Heart left ventricle (tissue), 16 donors: ENCODE measurements around the gene CDK19. TPM values are rescaled to one million over a fixed set of nuclear protein-coding genes. Genes with fewer than 3 reads are reported as not detected.

Experiments
- ATAC-seq, 4 donors: fragments of 200-7000 bp; cut with Tn5 transposase; one replicate each; pipeline ENCODE4 v1.9.1; 2020 to 2022; ENCODE audit warnings: moderate library complexity in 4 of 4, mild to moderate bottlenecking in 3 of 4, moderate number of reproducible peaks in 1 of 4
- DNase-seq, 5 donors: peaks; one replicate each; pipeline ENCODE4 v3.0.0-alpha.2; 2020
- H3K27ac ChIP-seq, 12 donors: fragments of 200-600 bp; sonication (generic) in 4 of 12; one replicate each; pipeline versions ENCODE4 v1.5.0 to v1.8.0; 2016 to 2022; ENCODE audit warnings: mild to moderate bottlenecking in 2 of 12
- H3K27me3 ChIP-seq, 9 donors: fragments of 200-600 bp; sonication (generic) in 2 of 9; one replicate each; pipeline versions ENCODE4 v1.5.1 to v1.8.0; 2016 to 2022; ENCODE audit warnings: mild to moderate bottlenecking in 3 of 9
- H3K36me3 ChIP-seq, 9 donors: fragments of 200-600 bp; sonication (generic) in 2 of 9; one replicate each; pipeline versions ENCODE4 v1.5.0 to v1.8.0; 2018 to 2022; ENCODE audit warnings: mild to moderate bottlenecking in 2 of 9
- H3K4me1 ChIP-seq, 12 donors: fragments of 200-600 bp; sonication (generic) in 4 of 12; one replicate each; pipeline versions ENCODE4 v1.5.0 to v1.8.0; 2016 to 2022; ENCODE audit warnings: mild to moderate bottlenecking in 3 of 12
- H3K4me3 ChIP-seq, 12 donors: fragments of 200-600 bp; sonication (generic) in 4 of 12; one replicate each; pipeline versions ENCODE4 v1.5.0 to v1.8.0; 2017 to 2022; ENCODE audit warnings: mild to moderate bottlenecking in 9 of 12, moderate library complexity in 4 of 12
- H3K9me3 ChIP-seq, 12 donors: fragments of 200-600 bp; sonication (generic) in 4 of 12; one replicate each; pipeline versions ENCODE4 v1.5.0 to v1.8.0; 2016 to 2022; ENCODE audit warnings: mild to moderate bottlenecking in 1 of 12
- POLR2A ChIP-seq, 2 donors: fragments of 450-650 bp; IDR thresholded peaks; one replicate each; pipeline ENCODE4 v1.6.1; 2017; ENCODE audit warnings: antibody characterized with exemption in 2 of 2, mild to moderate bottlenecking in 2 of 2, moderate library complexity in 2 of 2
- WGBS, 4 donors: extraction: QIAGEN DNeasy Blood & Tissue Kit in 2 of 4; methylation state at CpG; one replicate each; pipeline versions ENCODE4 v1.1.5 to v1.1.7; 2013 to 2018; 5-methylcytosine and 5-hydroxymethylcytosine counted together
- intact Hi-C, 10 donors: fragments of 100-400 bp; cut with DNase I; formaldehyde crosslinking; loops; one replicate each; pipeline versions ENCODE4 v1.11.1 to v1.14.2; 2022
- polyA plus RNA-seq, 2 donors: library from polyadenylated mRNA; stranded (reverse); fragments of 200-250 nt; gene quantifications; one replicate each; pipeline ENCODE4 v1.2.3, GENCODE V29; 2013
- total RNA-seq, 9 donors: library from RNA; depleted of rRNA in 2 of 9; stranded (reverse); fragments of >200 nt in 2 of 9; fragmentation: NEBNext Ultra II Directional in 3 of 9; extraction: Animal tissue kit (Norgen Biotek cat#: 25700) in 3 of 9; gene quantifications; one replicate each; pipeline versions ENCODE4 v1.1.0 to v1.2.4, GENCODE V29; 2016 to 2023
- TF ChIP-seq, protein P1 (sequence below), 12 donors: fragments of 200-600 bp; sonication (generic) in 4 of 12; IDR thresholded peaks; one replicate each; pipeline versions ENCODE4 v1.5.0 to v1.8.0; 2018 to 2022; ENCODE audit warnings: antibody characterized with exemption in 12 of 12, mild to moderate bottlenecking in 5 of 12
- donor health status: ischemic (EF 13 %, LVEDD 7.1; RV severe dilation, severe dysfunction).
- donor health status: healthy with polysubstance abuse.
- donor health status: DM: no; HTN: yes; CAD: no.
- donor health status: DM: no; HTN: no; CAD: no.
- donor health status: ischemic (EF 25% LVEDD 6.9; RV normal size, moderate dysfunction).
- donor health status: ischemic (EF 25% LVEDD 5.7; RV mildly dilated, moderate dysfunction).
- donor health status: healthy.
- donor health status: DM: yes; HTN: yes; CAD: no.
- donor health status: ischemic (EF 35%, LVEDD 5.7; RV mildly dilated, moderate dysfunction).
- donor health status: nonischemic (EF 11% LVEDD 7.7; RV severe dilation, severe dysfunction).
- donor health status: DM: yes; HTN: yes; CAD: no.
- donor health status: PGD.
- donor health status: ischemic (EF 29% LVEDD 5.4; RV normal size, mild dysfunction).
- donor health status: nonischemic (EF 23%, LVEDD 6.1; RV moderate dilation, normal function).

The CDK19 gene
- total and polyA plus RNA-seq, 11 donors = 3.8 to 16.3 (median 8.3) TPM

- ATAC-seq (no peak), DNase-seq (no peak)
- WGBS, 4 donors = 96 to 98% (median 97%) methylated on average over 2 of the region's 2 CpGs
- H3K27ac ChIP-seq = no peak overlapping the region
- H3K9me3 ChIP-seq = no peaks in the 10 kb centered on the region
- H3K36me3 ChIP-seq = peaks cover 0 to 10% (median 0%) of the 10 kb centered on the region in 9 donors
- H3K4me1 ChIP-seq = peaks cover 0 to 8% (median 0%) of the 10 kb centered on the region in 12 donors
- intact Hi-C loops = no loop called here
- H3K27me3 ChIP-seq = no peaks in the 10 kb centered on the region
- no peak overlapping the region for H3K4me3 ChIP-seq
- no peak for TF ChIP-seq POLR2A (IDR thresholded peaks at IDR 0.05)
- TF ChIP-seq, protein P1, sequence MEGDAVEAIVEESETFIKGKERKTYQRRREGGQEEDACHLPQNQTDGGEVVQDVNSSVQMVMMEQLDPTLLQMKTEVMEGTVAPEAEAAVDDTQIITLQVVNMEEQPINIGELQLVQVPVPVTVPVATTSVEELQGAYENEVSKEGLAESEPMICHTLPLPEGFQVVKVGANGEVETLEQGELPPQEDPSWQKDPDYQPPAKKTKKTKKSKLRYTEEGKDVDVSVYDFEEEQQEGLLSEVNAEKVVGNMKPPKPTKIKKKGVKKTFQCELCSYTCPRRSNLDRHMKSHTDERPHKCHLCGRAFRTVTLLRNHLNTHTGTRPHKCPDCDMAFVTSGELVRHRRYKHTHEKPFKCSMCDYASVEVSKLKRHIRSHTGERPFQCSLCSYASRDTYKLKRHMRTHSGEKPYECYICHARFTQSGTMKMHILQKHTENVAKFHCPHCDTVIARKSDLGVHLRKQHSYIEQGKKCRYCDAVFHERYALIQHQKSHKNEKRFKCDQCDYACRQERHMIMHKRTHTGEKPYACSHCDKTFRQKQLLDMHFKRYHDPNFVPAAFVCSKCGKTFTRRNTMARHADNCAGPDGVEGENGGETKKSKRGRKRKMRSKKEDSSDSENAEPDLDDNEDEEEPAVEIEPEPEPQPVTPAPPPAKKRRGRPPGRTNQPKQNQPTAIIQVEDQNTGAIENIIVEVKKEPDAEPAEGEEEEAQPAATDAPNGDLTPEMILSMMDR (IDR thresholded peaks at IDR 0.05) = no peak
These were observed 181.5 kb downstream of the CDK19 start for GRCh38 chr6:110633731-110634213.

GRCh38 chr6:110629153-110629552 lies 186.1 kb downstream of the CDK19 start:
- Histone ChIP-seq H3K27me3 (no peaks in the 10 kb centered on the region), H3K4me1 (peaks cover 0 to 14% (median 0%) of the 10 kb centered on the region in 12 donors), H3K27ac (no peak overlapping the region), H3K36me3 (peaks cover 0 to 16% (median 7%) of the 10 kb centered on the region in 9 donors), H3K9me3 (no peaks in the 10 kb centered on the region), H3K4me3 (no peak overlapping the region)
- 93 to 100% (median 98%) methylated on average over 2 of the region's 2 CpGs for WGBS, 4 donors
- DNase-seq (no peak), ATAC-seq (no peak)
- TF ChIP-seq, protein P1 (IDR thresholded peaks at IDR 0.05) = no peak
- TF ChIP-seq POLR2A (IDR thresholded peaks at IDR 0.05) = no peak
- intact Hi-C loops = no loop called here

- 86 to 92% (median 92%) methylated on average over 5 of the region's 5 CpGs for WGBS, 4 donors
- intact Hi-C loops = no loop called here
- ATAC-seq = no peak
These were observed 186.9 kb downstream of the CDK19 start for GRCh38 chr6:110628330-110628729.

GRCh38 chr6:110626442-110626841 lies 188.8 kb downstream of the CDK19 start:
- Histone ChIP-seq H3K4me3 (no peak overlapping the region), H3K4me1 (peaks cover 0 to 18% (median 4%) of the 10 kb centered on the region in 12 donors), H3K36me3 (peaks cover 0 to 36% (median 25%) of the 10 kb centered on the region in 9 donors), H3K27me3 (no peaks in the 10 kb centered on the region), H3K27ac (peak overlapping the region in 1 of 12 donors; percentile 26), H3K9me3 (no peaks in the 10 kb centered on the region)
- 94 to 100% (median 97%) methylated on average over 1 of the region's 1 CpG for WGBS, 4 donors
- TF ChIP-seq POLR2A (IDR thresholded peaks at IDR 0.05) = no peak
- TF ChIP-seq, protein P1 (IDR thresholded peaks at IDR 0.05) = no peak
- DNase-seq = no peak
- intact Hi-C loops = no loop called here
- no peak for ATAC-seq

More at GRCh38 chr6:110628330-110628729, 186.9 kb downstream of the CDK19 start:
- Histone ChIP-seq H3K27ac (no peak overlapping the region), H3K27me3 (no peaks in the 10 kb centered on the region), H3K36me3 (peaks cover 0 to 18% (median 8%) of the 10 kb centered on the region in 9 donors), H3K4me3 (no peak overlapping the region), H3K9me3 (no peaks in the 10 kb centered on the region), H3K4me1 (peaks cover 0 to 14% (median under 1%) of the 10 kb centered on the region in 12 donors)
- DNase-seq = no peak
- TF ChIP-seq, protein P1 (IDR thresholded peaks at IDR 0.05) = no peak
- TF ChIP-seq POLR2A (IDR thresholded peaks at IDR 0.05) = no peak
